K562 (cell line): ENCODE results near the gene LEO1. TPM values are rescaled to one million over a fixed set of nuclear protein-coding genes. Genes with fewer than 3 reads are reported as not detected.

Source experiments
- ATF3 ChIP-seq, 2 experiments: fragments of 450-650 bp in 1 of 2; sonication (generic) in 1 of 2; formaldehyde crosslinking in 1 of 2; IDR thresholded peaks in 1 of 2; conservative IDR thresholded peaks in 1 of 2; 2 replicates each; pipeline versions ENCODE4 v1.6.1 to v1.8.1; 2016 to 2023; ENCODE audit warnings: mild to moderate bottlenecking in 2 of 2, moderate library complexity in 2 of 2, inconsistent platforms in 1 of 2, missing genetic modification reagents in 1 of 2
- BMI1 ChIP-seq: fragments of 150-350 bp; IDR thresholded peaks from 2 replicates; pipeline ENCODE4 v1.6.1; 2014; ENCODE audit warnings: low read length
- ESRRA ChIP-seq: fragments of 450-650 bp; IDR thresholded peaks from 2 replicates; pipeline ENCODE4 v1.6.1; 2014; ENCODE audit warnings: low read depth, mild to moderate bottlenecking, moderate library complexity, borderline replicate concordance
- ETS2 ChIP-seq: IDR thresholded peaks from 2 replicates; pipeline ENCODE4 v1.6.1; 2016; ENCODE audit warnings: borderline replicate concordance, missing genetic modification characterization, mild to moderate bottlenecking, moderate library complexity, missing compliant biosample characterization; ENCODE audit not compliant: poor library complexity, severe bottlenecking
- GATAD2B ChIP-seq: fragments of 450-650 bp; IDR thresholded peaks from 2 replicates; pipeline ENCODE4 v1.6.1; 2017; ENCODE audit warnings: mild to moderate bottlenecking, borderline replicate concordance
- IFI16 ChIP-seq: fragments of 250-450 bp; sonication (Bioruptor Pico); IDR thresholded peaks from 2 replicates; pipeline ENCODE4 v2.1.2; 2022; ENCODE audit warnings: mild to moderate bottlenecking, inconsistent platforms
- NFE2L1 ChIP-seq: fragments of 450-650 bp; IDR thresholded peaks from 2 replicates; pipeline ENCODE4 v1.6.1; 2016; ENCODE audit warnings: missing genetic modification characterization, low read depth, mild to moderate bottlenecking, missing compliant biosample characterization, moderate library complexity, borderline replicate concordance
- NFIC ChIP-seq: fragments of 450-650 bp; IDR thresholded peaks from 2 replicates; pipeline ENCODE4 v1.6.1; 2017; ENCODE audit warnings: mild to moderate bottlenecking, inconsistent platforms
- NRF1 ChIP-seq, 2 experiments: fragments of 450-650 bp; IDR thresholded peaks in 1 of 2; conservative IDR thresholded peaks in 1 of 2; 2 replicates each; pipeline ENCODE4 v1.6.1; 2014; ENCODE audit warnings: mild to moderate bottlenecking in 2 of 2
- POLR2A ChIP-seq: fragments of 450-650 bp; conservative IDR thresholded peaks from 2 replicates; pipeline ENCODE4 v1.6.1; 2016
- POLR2AphosphoS5 ChIP-seq: IDR thresholded peaks from 2 replicates; pipeline ENCODE4 v1.6.1; 2011; ENCODE audit warnings: mild to moderate bottlenecking, low read depth, low read length, moderate library complexity; ENCODE audit not compliant: control insufficient read depth, insufficient read depth
- RBM14 ChIP-seq: fragments of 200-400 bp; formaldehyde crosslinking; IDR thresholded peaks from 2 replicates; pipeline ENCODE4 v1.6.1; 2018; ENCODE audit warnings: low read depth, mild to moderate bottlenecking, low read length, moderate library complexity, borderline replicate concordance; ENCODE audit not compliant: insufficient read depth
- SNRNP70 ChIP-seq: fragments of 200-400 bp; formaldehyde crosslinking; optimal IDR thresholded peaks from 2 replicates; pipeline ENCODE3; 2017; ENCODE audit warnings: low read depth, low read length
- SUPT5H ChIP-seq: fragments of 450-650 bp; IDR thresholded peaks from 2 replicates; pipeline ENCODE4 v1.6.1; 2016
- TEAD1 ChIP-seq, 2 experiments: fragments of 450-650 bp in 1 of 2; sonication (generic) in 1 of 2; formaldehyde crosslinking; IDR thresholded peaks; 2 replicates each; pipeline versions ENCODE4 v1.4.0 to v1.8.0; 2020 to 2022; ENCODE audit warnings: mild to moderate bottlenecking in 2 of 2, missing genetic modification reagents in 1 of 2
- XRCC5 ChIP-seq: fragments of 200-400 bp; formaldehyde crosslinking; IDR thresholded peaks from 2 replicates; pipeline ENCODE4 v1.6.1; 2017; ENCODE audit warnings: low read depth, mild to moderate bottlenecking, low read length
- YBX1 ChIP-seq: fragments of 450-650 bp; IDR thresholded peaks from 2 replicates; pipeline ENCODE4 v1.7.1; 2016; ENCODE audit warnings: mild to moderate bottlenecking
- ZBTB2 ChIP-seq: fragments of 450-650 bp; IDR thresholded peaks from 2 replicates; pipeline ENCODE4 v1.6.1; 2016; ENCODE audit warnings: antibody characterized with exemption
- ZBTB5 ChIP-seq: fragments of 450-650 bp; IDR thresholded peaks from 2 replicates; pipeline ENCODE4 v1.6.1; 2017; ENCODE audit warnings: antibody characterized with exemption
- ZNF277 ChIP-seq: fragments of 250-450 bp; sonication (Bioruptor Pico); IDR thresholded peaks from 2 replicates; pipeline ENCODE4 v1.8.0; 2022; ENCODE audit warnings: inconsistent platforms, mild to moderate bottlenecking, moderate library complexity, borderline replicate concordance
- ZNF311 ChIP-seq: fragments of 250-450 bp; sonication (Bioruptor Pico); IDR thresholded peaks from 2 replicates; pipeline ENCODE4 v1.4.0; 2020; ENCODE audit warnings: mild to moderate bottlenecking, moderate library complexity
- ZNF77 ChIP-seq: fragments of 250-450 bp; sonication (Bioruptor Pico); IDR thresholded peaks from 2 replicates; pipeline ENCODE4 v1.5.0; 2020
- polyA plus RNA-seq, 8 experiments: library from polyadenylated mRNA; depleted of rRNA in 4 of 8; stranded (reverse) in 5 of 8; unstranded in 3 of 8; fragments of >200 nt; fragmentation: Nextera tagmentation in 2 of 8; fragmentation: Illumina TruSeq in 1 of 8; extraction: Ambion mirVana in 2 of 8; extraction: Trizol in 1 of 8; gene quantifications; 2 replicates each; pipeline versions ENCODE4 v1.2.1 to v1.2.3, GENCODE V29; 2011 to 2014; ENCODE audit warnings: inconsistent platforms in 1 of 8, missing spikeins in 1 of 8
- total RNA-seq, 7 experiments: library from RNA; depleted of rRNA in 6 of 7; stranded (reverse); fragments of >200 nt in 6 of 7; fragmentation: Illumina TruSeq in 2 of 7; extraction: Trizol in 2 of 7; gene quantifications; 2 replicates each; pipeline versions ENCODE4 v1.2.1 to v1.2.3, GENCODE V29; 2011 to 2021; ENCODE audit warnings: low replicate concordance in 1 of 7

LEO1 gene
- total and polyA plus RNA-seq, 9 of the 15 experiments (the other 6 are each of a cell fraction or from before 2014, with no cell fraction given), result 8.4 to 48.3 (median 37.9) TPM

GRCh38 chr15:52020221-52021085 lies 48.9 kb upstream of the LEO1 start (continued):
- TF ChIP-seq ZBTB5 (no peak), POLR2A (no peak), ESRRA (no peak), NFIC (no peak), ZNF77 (CRISPR knock-in tag) (no peak), NFE2L1 (tag) (no peak), GATAD2B (no peak), RBM14 (no peak), ATF3 (IDR thresholded peaks at IDR 0.05) (no peak), ATF3 (CRISPR knock-in tag; conservative IDR thresholded peaks at IDR 0.05) (0 out of 2 replicates have a peak, but pooled peaks have one; percentile 13), SUPT5H (no peak), ZNF277 (CRISPR knock-in tag) (no peak), XRCC5 (no peak), SNRNP70 (no peak), POLR2AphosphoS5 (no peak), NRF1 (conservative IDR thresholded peaks at IDR 0.05 in 1 of 2, IDR thresholded peaks at IDR 0.05 in 1 of 2) (no peak), TEAD1 (CRISPR knock-in tag; IDR thresholded peaks at IDR 0.05) (no peak), ETS2 (tag) (no peak), ZBTB2 (no peak), IFI16 (CRISPR knock-in tag) (no peak), ZNF311 (no peak), YBX1 (no peak), BMI1 (no peak)
